GM18505 (cell line): ENCODE measurements around the gene TBX1.
"Not testable (repeated sequence)": the region's sequence is repeated elsewhere in the genome, so short reads cannot be mapped to it uniquely, and the experiment has no call there.

Source experiments
- ATAC-seq: cut with Tn5 transposase; IDR thresholded peaks from one replicate; pipeline ENCODE4 v1.9.1; 2021; ENCODE audit not compliant: unreplicated experiment
- POLR2A ChIP-seq: IDR thresholded peaks from 4 replicates; pipeline ENCODE4 v1.6.1; 2011; ENCODE audit warnings: borderline replicate concordance; ENCODE audit not compliant: insufficient read depth, insufficient read length; ENCODE audit errors: extremely low read depth

Gene TBX1

DNA sequence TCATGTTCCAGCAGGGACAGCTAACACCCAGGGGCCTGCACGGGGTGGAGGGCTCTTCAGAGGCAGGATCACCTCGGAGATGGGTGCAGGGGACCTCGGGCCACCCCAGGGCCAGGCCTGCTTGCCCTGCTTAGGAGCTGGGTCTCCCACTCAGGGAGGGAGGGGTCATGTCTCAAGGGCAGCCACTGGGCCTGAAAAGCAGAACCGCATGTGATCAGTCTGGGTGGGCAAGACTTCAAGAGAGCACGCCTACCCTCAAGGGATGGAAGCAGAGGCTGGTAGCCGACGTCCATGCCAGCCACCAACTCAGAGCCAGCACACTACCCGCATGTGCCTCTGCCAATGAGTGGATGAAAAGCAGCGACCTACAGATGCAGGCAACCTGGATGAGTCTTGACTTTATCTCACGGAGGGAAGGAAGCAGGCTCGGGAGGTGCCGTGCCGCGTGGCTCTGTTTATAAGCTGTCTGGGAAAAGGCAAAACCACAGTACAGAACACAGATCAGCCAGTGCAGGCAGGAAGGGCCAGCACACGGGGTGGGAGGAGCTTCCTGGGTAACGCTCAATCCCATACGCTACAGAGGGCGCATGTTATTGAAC is 16.0 kb downstream of the TBX1 start:
- no peak for TF ChIP-seq POLR2A
- ATAC-seq = no peak

DNA sequence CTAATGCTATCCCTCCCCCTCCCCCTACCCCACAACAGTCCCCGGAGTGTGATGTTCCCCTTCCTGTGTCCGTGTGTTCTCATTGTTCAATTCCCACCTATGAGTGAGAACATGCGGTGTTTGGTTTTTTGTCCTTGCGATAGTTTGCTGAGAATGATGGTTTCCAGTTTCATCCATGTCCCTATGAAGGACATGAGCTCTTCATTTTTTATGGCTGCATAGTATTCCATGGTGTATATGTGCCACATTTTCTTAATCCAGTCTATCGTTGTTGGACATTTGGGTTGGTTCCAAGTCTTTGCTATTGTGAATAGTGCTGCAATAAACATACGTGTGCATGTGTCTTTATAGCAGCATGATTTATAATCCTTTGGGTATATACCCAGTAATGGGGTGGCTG is 16.6 kb downstream of the TBX1 start:
- ATAC-seq = not testable (repeated sequence)

DNA sequence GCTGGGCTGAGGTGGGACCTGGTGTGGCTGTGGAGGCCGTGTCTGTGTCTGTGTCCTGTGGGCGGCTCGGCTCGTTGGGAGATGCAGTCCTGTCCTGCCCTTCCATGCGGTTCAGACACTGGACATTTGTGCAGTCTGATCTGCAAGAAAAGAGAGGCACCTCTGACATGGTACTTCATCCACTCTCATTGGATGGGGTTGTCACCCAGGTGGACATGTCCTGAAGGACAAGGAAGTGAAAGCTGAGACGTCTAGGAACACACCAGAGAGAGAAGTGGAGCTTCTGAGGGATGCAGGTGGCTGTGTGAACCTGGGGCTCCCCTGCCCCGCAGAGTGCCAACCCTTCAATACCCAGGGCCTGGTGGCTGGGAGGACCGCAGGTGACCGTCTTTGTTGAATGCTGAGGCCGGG is 18.4 kb downstream of the TBX1 start:
- no peak for ATAC-seq
- TF ChIP-seq POLR2A = no peak

DNA sequence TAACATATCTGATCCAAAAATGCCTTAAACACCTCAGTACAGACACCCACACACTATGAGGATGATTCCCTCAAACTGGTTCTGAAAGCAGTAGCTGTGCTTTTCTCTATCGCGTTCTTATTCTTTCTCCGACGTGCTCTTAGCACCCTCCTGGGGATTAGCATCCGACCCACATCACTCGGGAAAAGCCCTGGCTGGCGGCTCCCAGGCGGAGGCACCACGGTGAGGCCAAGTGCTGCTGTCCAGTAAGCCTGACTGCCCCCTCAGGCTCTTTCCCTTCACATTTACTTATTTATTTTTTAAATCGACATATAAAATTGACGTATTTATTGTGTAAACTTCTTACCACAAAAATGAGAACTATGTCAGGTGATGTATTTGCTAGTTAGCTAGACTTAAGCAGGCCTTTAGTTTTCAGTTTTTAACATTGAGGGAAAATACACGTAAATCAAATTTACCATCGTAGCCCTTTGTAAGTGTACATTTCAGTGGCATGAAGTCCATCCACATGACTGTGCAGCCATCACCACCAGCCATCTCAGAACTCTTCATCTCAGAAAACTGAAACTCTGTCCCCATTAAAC is 19.2 kb downstream of the TBX1 start:
- no peak for TF ChIP-seq POLR2A
- no peak for ATAC-seq

DNA sequence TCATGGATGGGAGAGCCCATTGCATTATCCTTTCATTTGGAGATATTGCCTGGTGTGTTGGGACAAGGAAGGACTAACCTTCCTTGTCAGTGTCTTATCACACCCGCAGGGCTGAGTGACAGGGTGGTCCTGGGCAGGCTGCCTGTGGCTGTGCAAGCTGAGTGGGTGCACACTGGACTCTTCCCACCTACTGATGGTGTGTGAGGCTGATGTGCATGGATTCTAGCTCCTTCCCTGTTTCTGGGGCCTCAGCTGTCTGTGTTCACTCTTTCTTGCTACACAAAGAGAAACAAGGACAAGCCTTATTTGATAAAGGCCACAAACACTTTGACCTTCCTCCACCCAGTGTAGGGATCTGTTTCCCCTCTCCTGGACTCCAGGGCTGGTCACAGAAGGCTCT is 22.0 kb downstream of the TBX1 start:
- ATAC-seq = no peak

DNA sequence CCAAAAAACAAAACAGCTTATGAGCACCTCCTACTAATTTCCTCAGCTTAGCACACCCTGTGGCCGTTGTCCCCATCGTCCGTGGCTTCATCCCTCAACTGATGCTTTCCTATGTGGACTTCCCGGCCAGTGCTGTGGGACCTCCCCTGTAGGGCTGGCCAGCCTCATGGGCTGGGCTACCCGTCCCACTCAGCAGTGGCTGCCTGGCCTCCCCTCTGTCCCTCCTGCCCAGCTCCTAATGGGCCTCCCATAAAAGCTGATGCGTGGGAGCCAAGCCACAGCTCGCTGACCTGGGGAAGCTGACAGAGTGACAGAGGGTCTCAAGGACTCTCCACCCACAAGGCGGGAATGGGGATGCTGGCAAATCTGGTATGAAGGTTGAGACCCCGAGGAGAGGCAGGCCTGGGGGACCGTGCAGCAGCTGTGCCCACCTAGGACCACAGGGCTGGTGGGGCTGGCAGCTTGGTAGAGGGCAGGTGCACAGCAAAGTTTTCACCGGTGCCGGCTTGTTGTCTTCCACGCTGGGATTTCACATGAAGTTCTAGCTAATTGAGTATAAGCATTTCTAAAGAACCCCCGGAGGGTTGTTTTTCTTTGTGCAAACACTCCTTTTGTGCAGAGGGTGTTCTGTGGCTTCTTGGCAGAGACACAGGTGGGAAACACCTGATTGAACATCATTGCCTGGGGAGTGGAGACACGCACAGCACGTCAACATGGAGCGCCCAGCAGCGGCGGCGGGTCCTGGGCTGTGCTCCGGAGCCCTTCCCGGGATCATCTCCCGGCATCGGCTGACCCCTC is 23.2 kb downstream of the TBX1 start:
- no peak for TF ChIP-seq POLR2A
- no peak for ATAC-seq

More for the DNA sequence above, 22.0 kb downstream of the TBX1 start:
- TF ChIP-seq POLR2A = no peak

DNA sequence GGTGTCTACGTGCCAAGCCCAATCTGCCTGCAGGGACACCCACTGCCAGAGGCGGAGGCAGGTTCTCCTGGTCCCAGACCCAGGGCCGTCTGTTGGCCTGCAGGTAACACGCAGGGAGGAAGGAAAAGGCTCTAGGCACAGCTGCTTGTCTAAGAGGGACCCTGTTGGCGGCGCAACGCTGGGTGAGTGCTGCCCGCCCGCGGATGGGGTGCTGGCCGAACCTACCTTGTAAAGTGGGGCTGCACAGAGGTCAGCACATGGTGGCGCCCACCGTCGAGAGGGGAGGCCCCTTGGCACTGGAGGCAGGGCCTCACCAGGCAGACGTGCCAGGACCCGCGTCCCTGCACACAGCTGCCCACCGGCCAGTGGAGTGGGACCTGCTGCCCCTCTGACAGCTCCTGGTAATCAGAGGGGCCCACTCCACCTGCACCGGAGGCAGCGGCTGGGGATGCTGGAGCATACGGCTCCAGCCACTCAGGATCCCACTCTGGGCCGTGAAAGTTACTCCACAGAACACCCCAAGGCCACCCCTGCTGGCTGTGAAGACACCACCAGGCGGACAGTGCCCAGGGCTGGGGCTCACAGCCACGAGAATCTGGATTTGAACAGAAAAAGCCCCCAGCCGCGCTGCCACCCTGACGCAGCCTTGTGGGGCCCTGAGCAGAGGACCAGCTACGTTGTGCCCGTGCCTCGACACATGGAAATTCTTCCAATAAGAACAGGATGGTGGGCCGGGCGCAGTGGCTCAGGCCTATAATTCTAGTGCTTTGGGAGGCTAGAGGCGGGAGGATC is 24.0 kb downstream of the TBX1 start:
- no peak for TF ChIP-seq POLR2A
- ATAC-seq = no peak

DNA sequence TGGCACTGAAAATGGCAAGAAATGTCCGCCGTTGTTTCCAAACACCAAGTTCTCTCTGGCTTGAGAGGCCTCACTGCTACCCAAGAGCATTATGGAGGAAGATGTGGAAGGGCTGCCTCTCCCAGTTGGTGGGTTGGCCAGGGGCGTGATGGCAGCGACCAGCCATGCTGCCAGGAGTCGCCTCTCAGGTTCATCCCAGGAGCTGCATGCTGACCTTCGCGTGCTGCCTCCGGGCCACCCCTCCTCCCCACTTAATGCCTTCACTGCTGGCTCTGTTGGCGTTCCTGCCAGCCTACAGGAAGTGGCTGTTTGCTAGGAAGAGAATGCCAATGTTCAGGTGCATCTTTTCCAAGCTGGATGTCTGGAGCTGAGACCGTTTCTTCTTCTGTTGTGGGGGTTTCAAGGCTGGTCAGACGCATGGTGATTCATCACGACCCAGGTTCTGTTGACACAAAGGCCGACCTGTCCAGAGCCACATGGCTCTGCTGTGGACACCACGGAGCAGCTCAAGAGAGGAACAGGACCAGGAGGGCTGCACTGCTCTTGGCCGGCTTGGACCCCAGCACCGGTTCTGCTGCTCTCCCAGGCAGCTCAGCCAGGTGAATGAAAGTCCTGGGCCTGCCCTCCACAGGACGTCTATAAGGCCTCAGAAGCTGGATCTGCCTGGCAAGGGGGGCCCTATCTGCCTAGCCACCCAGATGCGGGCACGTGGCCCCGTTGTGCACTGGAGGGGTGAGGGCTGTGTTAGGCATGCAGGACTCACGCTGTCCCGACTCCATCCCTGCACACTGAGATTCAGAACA is 25.1 kb downstream of the TBX1 start:
- no peak for TF ChIP-seq POLR2A
- no peak for ATAC-seq

DNA sequence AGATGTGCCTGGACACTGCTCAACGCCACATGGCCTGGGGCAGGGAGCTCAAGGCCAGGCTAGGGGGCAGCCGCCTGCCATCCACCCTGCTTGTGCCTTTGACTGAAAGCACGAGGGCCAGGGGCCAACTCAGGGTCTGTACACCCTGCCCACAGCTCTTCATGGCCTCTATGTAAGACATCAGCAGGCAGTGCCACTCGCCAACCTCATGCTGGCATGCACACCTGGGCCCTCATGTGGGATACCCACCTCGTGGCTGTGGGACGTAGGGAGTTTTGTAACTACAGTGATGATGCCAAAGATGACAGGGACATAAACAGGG is 25.6 kb downstream of the TBX1 start:
- ATAC-seq = no peak
- no peak for TF ChIP-seq POLR2A

DNA sequence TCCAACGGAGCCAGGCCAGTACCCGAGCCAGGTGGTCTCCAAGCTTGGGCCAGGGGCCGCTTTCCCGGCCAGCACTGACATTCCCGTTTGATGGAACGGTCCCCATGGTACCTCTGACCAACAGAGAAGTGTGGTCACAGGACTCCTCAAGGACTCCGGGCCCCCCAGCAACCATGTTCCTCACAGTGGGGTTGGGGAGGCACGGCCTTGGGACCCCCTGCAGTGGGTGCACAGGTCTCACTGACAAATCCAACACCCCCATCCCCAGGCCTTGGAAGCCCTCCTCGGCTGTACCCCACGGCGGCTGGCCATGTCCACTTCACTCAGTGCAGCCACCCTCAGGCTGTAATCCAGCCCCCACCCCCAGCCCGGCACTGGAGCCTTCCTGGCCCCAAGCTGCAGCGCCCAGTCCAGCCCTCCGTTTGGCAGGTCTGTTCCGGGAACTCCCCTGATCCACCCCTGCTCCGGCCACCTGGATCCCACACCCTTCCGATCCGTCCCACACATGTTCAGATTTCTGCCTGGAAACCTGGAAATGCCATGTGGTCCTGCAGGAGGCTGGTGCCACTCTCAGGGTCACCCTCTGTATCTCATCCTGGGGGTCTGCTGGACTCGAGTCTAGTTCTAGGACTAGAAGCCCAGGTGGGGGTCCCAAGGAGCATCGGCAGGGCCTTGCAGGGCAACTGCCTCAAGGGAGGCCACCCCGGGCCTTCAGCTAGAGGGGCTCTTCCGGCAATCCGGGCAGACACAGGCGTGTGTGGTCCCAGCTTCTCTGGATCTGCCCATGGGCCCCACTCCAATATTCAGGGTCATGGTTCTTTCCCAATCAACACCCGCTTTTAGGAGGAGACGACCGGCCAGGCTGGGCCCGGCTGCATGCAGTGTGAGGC is 26.6 kb downstream of the TBX1 start:
- TF ChIP-seq POLR2A = no peak
- ATAC-seq = no peak

DNA sequence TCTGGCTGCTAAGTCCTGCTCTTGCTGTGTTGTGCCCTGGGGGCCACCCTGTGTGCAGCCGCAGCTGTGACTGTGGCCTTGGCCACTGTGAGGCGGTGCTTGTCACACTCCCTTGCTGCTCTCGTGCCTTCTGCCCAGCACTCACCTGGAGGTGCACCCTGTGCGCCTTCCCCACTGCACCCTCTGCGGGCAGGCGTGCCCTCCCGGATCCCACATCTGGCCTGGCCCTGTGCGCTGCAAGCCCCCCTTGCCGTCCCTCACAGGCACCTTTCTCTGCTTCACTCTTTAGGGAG is 27.2 kb downstream of the TBX1 start:
- no peak for TF ChIP-seq POLR2A
- no peak for ATAC-seq

DNA sequence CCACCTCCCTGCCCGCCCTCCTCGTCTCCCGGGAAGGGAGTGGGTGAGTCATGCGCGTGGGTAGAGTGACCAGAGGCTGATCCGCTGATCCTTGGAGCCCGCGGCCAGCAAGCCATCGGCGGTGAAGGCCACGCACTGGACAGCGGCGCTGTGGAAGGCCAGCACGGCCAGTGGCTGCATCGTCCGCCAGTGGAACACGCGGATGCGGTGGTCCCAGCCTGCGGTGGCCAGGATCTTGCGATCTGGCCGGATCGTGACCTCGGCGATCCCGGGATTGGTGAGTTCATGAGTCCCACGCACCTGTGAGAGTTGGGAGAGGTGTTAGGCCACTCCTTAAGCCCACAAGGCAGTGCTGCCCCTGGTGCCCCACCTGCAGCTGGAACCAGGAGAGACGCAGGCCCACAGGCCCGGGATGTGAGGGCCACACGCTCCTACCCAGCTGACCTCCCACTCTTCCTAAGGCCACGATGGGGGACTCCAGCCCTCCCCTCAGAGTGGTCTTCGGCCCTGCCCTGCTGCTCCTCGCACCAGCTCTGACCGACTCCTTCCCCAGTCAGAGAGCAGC is 28.2 kb downstream of the TBX1 start:
- TF ChIP-seq POLR2A = no peak
- no peak for ATAC-seq
